ES-I3 (cell line): Measurements from ENCODE around the gene TMEM9.

Experiments used
- H3K36me3 ChIP-seq: 2 replicates; pipeline ENCODE4 v1.6.1; 2013; ENCODE audit warnings: mild to moderate bottlenecking, low read length, control low read depth, moderate library complexity; ENCODE audit not compliant: insufficient read depth
- H3K4me1 ChIP-seq: 2 replicates; pipeline ENCODE4 v1.6.1; 2013; ENCODE audit warnings: mild to moderate bottlenecking, control low read depth, low read length; ENCODE audit not compliant: insufficient read depth
- H3K9ac ChIP-seq: 2 replicates; pipeline ENCODE4 v1.6.1; 2013; ENCODE audit warnings: low read depth, mild to moderate bottlenecking, low read length, moderate library complexity
- H3K9me3 ChIP-seq: 2 replicates; pipeline ENCODE4 v1.6.1; 2013; ENCODE audit warnings: mild to moderate bottlenecking, low read length, moderate library complexity; ENCODE audit not compliant: control insufficient read depth, insufficient read depth

The TMEM9 gene

DNA sequence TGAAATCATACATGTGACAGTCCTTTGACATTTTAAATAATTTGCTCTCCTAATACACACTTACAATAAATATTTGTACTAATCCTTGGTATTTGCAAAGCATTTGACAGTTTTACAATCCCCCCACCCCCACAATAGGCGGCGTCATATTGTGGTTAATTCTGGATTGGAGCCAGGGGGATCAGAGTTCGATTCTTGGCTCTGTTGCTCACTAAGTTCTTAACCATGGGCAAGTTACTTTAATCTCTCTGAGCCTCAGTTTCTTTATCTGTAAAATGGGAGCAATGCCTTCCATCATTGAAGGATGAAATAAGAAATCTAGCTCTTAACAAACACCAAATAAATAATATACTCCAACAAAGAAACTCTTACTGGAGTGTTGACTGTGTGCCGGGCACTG, 65.9 kb downstream of the TMEM9 start:
- no peaks in the 10 kb centered on the region for H3K4me1 ChIP-seq
- no peaks in the 10 kb centered on the region for H3K36me3 ChIP-seq
- no peaks in the 10 kb centered on the region for H3K9me3 ChIP-seq
- H3K9ac ChIP-seq, result no peak overlapping the region

- H3K4me1 ChIP-seq, result no peaks in the 10 kb centered on the region
- no peaks in the 10 kb centered on the region for H3K36me3 ChIP-seq
- H3K9me3 ChIP-seq, result no peaks in the 10 kb centered on the region
- H3K9ac ChIP-seq, result no peak overlapping the region
Observed at GRCh38 chr1:201085902-201086735, 68.2 kb downstream of the TMEM9 start.
